ENCODE results near the gene JAK1. TPM values are rescaled to one million over a fixed set of nuclear protein-coding genes. Genes with fewer than 3 reads are reported as not detected.
A peak's percentile ranks its signal among the peaks of the same experiment; 100 is the strongest.

The JAK1 gene
- total RNA-seq, 1 experiment from 2014 or later, result 73.1 TPM

DNA sequence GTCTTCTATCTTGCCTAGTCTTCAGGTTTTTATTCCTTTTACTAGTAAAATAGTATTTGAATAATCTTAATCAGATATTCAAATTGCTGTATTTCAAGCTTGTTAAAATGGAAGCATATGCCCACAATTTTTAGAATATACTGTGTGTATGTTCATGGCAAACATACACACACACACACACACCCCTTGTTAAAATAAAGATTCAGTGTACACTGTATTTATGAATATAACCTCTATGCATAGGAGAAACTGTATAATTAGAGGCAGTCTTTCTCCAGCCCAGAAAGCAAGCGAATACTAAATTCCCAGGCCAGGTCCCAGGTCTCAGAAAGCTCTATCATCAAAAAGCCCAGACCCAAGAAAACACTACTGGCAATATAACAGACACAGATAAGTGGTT, 57.8 kb downstream of the JAK1 start:
- no peak for DNase-seq (ENCODE audit: unreplicated experiment)
- Mint-ChIP-seq H3K4me1 (ENCODE audit: insufficient read depth, unreplicated experiment) (peaks cover 44% of the 10 kb centered on the region), H3K4me3 (ENCODE audit: unreplicated experiment) (no peak overlapping the region), H3K36me3 (ENCODE audit: insufficient read depth, unreplicated experiment) (no peaks in the 10 kb centered on the region), H3K9me3 (ENCODE audit: unreplicated experiment) (no peaks in the 10 kb centered on the region), H3K27me3 (ENCODE audit: insufficient read depth, unreplicated experiment) (no peaks in the 10 kb centered on the region), H3K27ac (ENCODE audit: low read depth, unreplicated experiment) (no peak overlapping the region)
- intact Hi-C loops (cut with micrococcal nuclease), result no loop called here
- TF ChIP-seq, protein P1, sequence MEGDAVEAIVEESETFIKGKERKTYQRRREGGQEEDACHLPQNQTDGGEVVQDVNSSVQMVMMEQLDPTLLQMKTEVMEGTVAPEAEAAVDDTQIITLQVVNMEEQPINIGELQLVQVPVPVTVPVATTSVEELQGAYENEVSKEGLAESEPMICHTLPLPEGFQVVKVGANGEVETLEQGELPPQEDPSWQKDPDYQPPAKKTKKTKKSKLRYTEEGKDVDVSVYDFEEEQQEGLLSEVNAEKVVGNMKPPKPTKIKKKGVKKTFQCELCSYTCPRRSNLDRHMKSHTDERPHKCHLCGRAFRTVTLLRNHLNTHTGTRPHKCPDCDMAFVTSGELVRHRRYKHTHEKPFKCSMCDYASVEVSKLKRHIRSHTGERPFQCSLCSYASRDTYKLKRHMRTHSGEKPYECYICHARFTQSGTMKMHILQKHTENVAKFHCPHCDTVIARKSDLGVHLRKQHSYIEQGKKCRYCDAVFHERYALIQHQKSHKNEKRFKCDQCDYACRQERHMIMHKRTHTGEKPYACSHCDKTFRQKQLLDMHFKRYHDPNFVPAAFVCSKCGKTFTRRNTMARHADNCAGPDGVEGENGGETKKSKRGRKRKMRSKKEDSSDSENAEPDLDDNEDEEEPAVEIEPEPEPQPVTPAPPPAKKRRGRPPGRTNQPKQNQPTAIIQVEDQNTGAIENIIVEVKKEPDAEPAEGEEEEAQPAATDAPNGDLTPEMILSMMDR (IDR thresholded peaks at IDR 0.05; ENCODE audit: unreplicated experiment), result no peak
- BruUV-seq (replicated peaks), result no TSS peak
- ChIA-PET POLR2A (interaction anchor here (0.6 to 2.0 kb wide), 2 partner anchors 10 to 13 kb away, joined by 3 to 11 read pairs; no protein-coding TSS in a partner anchor), CTCF (interaction anchor here (0.6 to 1.2 kb wide), 4 partner anchors 14 to 167 kb away, joined by 3 to 4 read pairs (median 3); no protein-coding TSS in a partner anchor)

DNA sequence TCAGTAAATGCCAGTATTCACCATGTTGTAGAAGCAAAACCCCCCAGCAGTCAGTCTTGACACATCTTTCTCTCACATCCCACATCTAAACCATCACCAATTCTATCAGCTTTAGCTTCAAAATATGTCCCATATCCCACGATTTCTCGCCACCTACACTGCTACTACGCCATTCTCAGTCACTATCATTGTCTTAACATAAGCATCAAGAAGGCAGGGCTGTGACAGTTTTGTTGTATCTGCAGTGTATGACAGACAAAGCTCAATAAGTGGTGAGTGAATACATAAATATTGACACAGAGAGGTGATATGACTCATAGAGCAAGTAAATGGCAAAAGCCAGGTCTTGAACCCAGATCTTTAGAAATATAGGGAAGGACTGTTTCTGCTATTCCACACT, 59.9 kb downstream of the JAK1 start:
- TF ChIP-seq, protein P1 (IDR thresholded peaks at IDR 0.05; ENCODE audit: unreplicated experiment), result no peak
- H3K4me3 Mint-ChIP-seq (ENCODE audit: unreplicated experiment), result no peak overlapping the region
- no peaks in the 10 kb centered on the region for H3K9me3 Mint-ChIP-seq (ENCODE audit: unreplicated experiment)
- no peaks in the 10 kb centered on the region for H3K36me3 Mint-ChIP-seq (ENCODE audit: insufficient read depth, unreplicated experiment)
- no peaks in the 10 kb centered on the region for H3K27me3 Mint-ChIP-seq (ENCODE audit: insufficient read depth, unreplicated experiment)
- CTCF ChIA-PET, result interaction anchor here (0.6 to 0.8 kb wide), 2 partner anchors 30 to 160 kb away, joined by 3 read pairs; no protein-coding TSS in a partner anchor
- H3K27ac Mint-ChIP-seq (ENCODE audit: low read depth, unreplicated experiment), result peak overlapping the region; percentile 20
- POLR2A ChIA-PET, result interaction anchor here (1.1 to 1.2 kb wide), 2 partner anchors 8 to 390 kb away, joined by 3 to 4 read pairs; no protein-coding TSS in a partner anchor
- no peak for DNase-seq (ENCODE audit: unreplicated experiment)
- H3K4me1 Mint-ChIP-seq (ENCODE audit: insufficient read depth, unreplicated experiment), result peaks cover 32% of the 10 kb centered on the region
- intact Hi-C loops (cut with micrococcal nuclease), result no loop called here
- no TSS peak for BruUV-seq (replicated peaks)

DNA sequence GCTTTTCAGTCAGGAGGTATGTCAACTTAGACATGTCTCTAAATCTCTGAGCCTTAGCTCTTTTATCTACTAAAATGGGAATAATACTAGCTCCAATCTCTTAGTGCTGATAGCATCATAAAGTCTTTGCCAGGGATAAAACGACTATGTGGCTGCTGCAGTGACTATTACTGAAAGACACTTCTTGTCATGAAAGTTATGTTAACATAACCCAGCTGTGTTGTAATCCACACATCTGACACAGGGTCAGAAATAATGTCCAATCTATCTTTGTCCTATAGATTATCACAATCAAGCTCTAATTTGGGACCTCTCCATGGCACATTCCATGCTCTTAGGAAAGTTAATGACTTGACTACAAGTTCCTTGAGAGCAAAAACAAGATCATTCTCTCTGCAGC, 62.8 kb downstream of the JAK1 start:
- Mint-ChIP-seq H3K36me3 (ENCODE audit: insufficient read depth, unreplicated experiment) (no peaks in the 10 kb centered on the region), H3K4me1 (ENCODE audit: insufficient read depth, unreplicated experiment) (peaks cover 15% of the 10 kb centered on the region), H3K4me3 (ENCODE audit: unreplicated experiment) (no peak overlapping the region), H3K27ac (ENCODE audit: low read depth, unreplicated experiment) (no peak overlapping the region), H3K27me3 (ENCODE audit: insufficient read depth, unreplicated experiment) (no peaks in the 10 kb centered on the region), H3K9me3 (ENCODE audit: unreplicated experiment) (no peaks in the 10 kb centered on the region)
- no TSS peak for BruUV-seq (replicated peaks)
- ChIA-PET POLR2A (interaction anchor here (0.6 to 2.1 kb wide), 3 partner anchors 12 to 63 kb away, joined by 3 to 9 read pairs (median 3); partner anchors contain the start of gene JAK1), CTCF (interaction anchor here (1.4 kb wide), 1 partner anchor 59 kb away, joined by 4 read pairs; no protein-coding TSS in a partner anchor)
- no peak for DNase-seq (ENCODE audit: unreplicated experiment)
- TF ChIP-seq, protein P1 (IDR thresholded peaks at IDR 0.05; ENCODE audit: unreplicated experiment), result no peak
- intact Hi-C loops (cut with micrococcal nuclease), result no loop called here

DNA sequence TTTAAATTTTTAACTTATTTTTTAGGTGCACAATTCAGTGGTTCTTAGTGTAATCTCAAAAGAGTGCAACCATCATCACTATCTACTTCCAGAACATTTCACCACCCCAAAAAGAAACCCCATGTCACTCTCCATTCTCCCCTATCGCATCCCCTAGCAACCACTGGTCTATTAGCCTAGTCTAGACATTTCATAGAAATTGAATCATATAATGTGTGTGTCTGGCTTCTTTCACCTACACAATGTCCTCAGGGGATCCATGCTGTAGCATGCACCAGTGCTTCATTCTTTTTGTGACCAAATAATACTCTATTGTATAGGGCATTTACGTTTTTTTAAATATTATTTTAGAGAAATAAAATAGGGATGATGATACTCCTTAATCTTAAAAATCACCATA, 64.7 kb downstream of the JAK1 start:
- ChIA-PET CTCF (no interaction called here), POLR2A (interaction anchor here (0.6 kb wide), 1 partner anchor 64 kb away, joined by 4 read pairs; the partner anchor contains the start of gene JAK1)
- intact Hi-C loops (cut with micrococcal nuclease), result no loop called here
- Mint-ChIP-seq H3K4me3 (ENCODE audit: unreplicated experiment) (no peak overlapping the region), H3K27me3 (ENCODE audit: insufficient read depth, unreplicated experiment) (no peaks in the 10 kb centered on the region), H3K9me3 (ENCODE audit: unreplicated experiment) (no peaks in the 10 kb centered on the region), H3K4me1 (ENCODE audit: insufficient read depth, unreplicated experiment) (peaks cover 31% of the 10 kb centered on the region), H3K36me3 (ENCODE audit: insufficient read depth, unreplicated experiment) (no peaks in the 10 kb centered on the region), H3K27ac (ENCODE audit: low read depth, unreplicated experiment) (no peak overlapping the region)
- BruUV-seq (replicated peaks), result no TSS peak
- TF ChIP-seq, protein P1 (IDR thresholded peaks at IDR 0.05; ENCODE audit: unreplicated experiment), result no peak
- no peak for DNase-seq (ENCODE audit: unreplicated experiment)

Measured in MCF 10A (cell line).